PC-9 (cell line): ENCODE measurements around the gene KIF21A. TPM values are rescaled to one million over a fixed set of nuclear protein-coding genes. Genes with fewer than 3 reads are reported as not detected.

Experiments
- BruUV-seq: library from RNA; stranded (reverse); fragments of 400-500 nt; replicated peaks from 2 replicates; lab custom pipeline; 2021; lab: Mats Ljungman, UMichigan
- CTCF ChIA-PET: fragments of 300-600 bp; sonication (Branson Sonifier 250); formaldehyde crosslinking; loops from one replicate; lab custom pipeline; 2022; ENCODE audit warnings: antibody characterized with exemption; lab: Charles Lee
- POLR2A ChIA-PET: fragments of 300-600 bp; sonication (Branson Sonifier 250); formaldehyde crosslinking; loops from one replicate; lab custom pipeline; 2022; ENCODE audit warnings: antibody characterized with exemption; ENCODE audit not compliant: unreplicated experiment; lab: Charles Lee
- DNase-seq, 2 experiments: peaks; one replicate each; pipeline versions ENCODE4 v3.0.0 to v3.0.0-alpha.2; 2015 to 2022; ENCODE audit warnings: mixed read lengths in 1 of 2
- H2AFZ ChIP-seq: fragments of 200-600 bp; sonication (generic); 2 replicates; pipeline ENCODE4 v1.8.1; 2017; ENCODE audit warnings: antibody characterized with exemption
- H3F3A ChIP-seq: fragments of 200-600 bp; sonication (generic); 2 replicates; pipeline ENCODE4 v1.8.1; 2017; ENCODE audit warnings: antibody characterized with exemption, mild to moderate bottlenecking, low read depth; ENCODE audit not compliant: insufficient read depth
- H3K27ac ChIP-seq: fragments of 200-600 bp; sonication (generic); 2 replicates; pipeline ENCODE4 v1.6.1; 2016; ENCODE audit warnings: mixed run types
- H3K27me3 ChIP-seq: fragments of 200-600 bp; sonication (generic); 2 replicates; pipeline ENCODE4 v1.6.1; 2016; ENCODE audit warnings: low read depth, mixed run types; ENCODE audit not compliant: insufficient read depth
- H3K36me3 ChIP-seq: fragments of 200-600 bp; sonication (generic); 2 replicates; pipeline ENCODE4 v1.6.1; 2016; ENCODE audit warnings: low read depth, mixed run types
- H3K4me1 ChIP-seq: fragments of 200-600 bp; sonication (generic); replicated peaks from 2 replicates; pipeline ENCODE4 v1.6.1; 2016; ENCODE audit warnings: mixed run types; ENCODE audit not compliant: insufficient read depth
- H3K4me2 ChIP-seq: fragments of 200-600 bp; sonication (generic); 2 replicates; pipeline ENCODE4 v1.6.1; 2017; ENCODE audit warnings: mixed run types
- H3K4me3 ChIP-seq: fragments of 200-600 bp; sonication (generic); 2 replicates; pipeline ENCODE4 v1.6.1; 2016; ENCODE audit warnings: mixed run types
- H3K79me2 ChIP-seq: fragments of 200-600 bp; sonication (generic); 2 replicates; pipeline ENCODE4 v1.6.1; 2017; ENCODE audit warnings: low read depth, mixed run types
- H3K9me2 ChIP-seq: fragments of 200-600 bp; sonication (generic); 2 replicates; pipeline ENCODE4 v1.8.1; 2017; ENCODE audit warnings: mild to moderate bottlenecking; ENCODE audit not compliant: insufficient read depth
- H3K9me3 ChIP-seq: fragments of 200-600 bp; sonication (generic); 2 replicates; pipeline ENCODE4 v1.8.1; 2016; ENCODE audit warnings: low read depth; ENCODE audit not compliant: insufficient read depth
- H4K20me1 ChIP-seq: fragments of 200-600 bp; sonication (generic); 2 replicates; pipeline ENCODE4 v1.8.1; 2017; ENCODE audit not compliant: insufficient read depth
- CTCF ChIP-seq: fragments of 200-600 bp; sonication (generic); conservative IDR thresholded peaks from 2 replicates; pipeline ENCODE4 v1.6.1; 2017; ENCODE audit warnings: mixed run types, antibody characterized with exemption, mild to moderate bottlenecking, moderate library complexity
- EZH2 ChIP-seq: fragments of 200-600 bp; sonication (generic); IDR thresholded peaks from 2 replicates; pipeline ENCODE4 v1.8.0; 2017; ENCODE audit warnings: antibody characterized with exemption, low read depth
- intact Hi-C: fragments of 100-400 bp; cut with micrococcal nuclease; formaldehyde crosslinking; loops from one replicate; pipeline ENCODE4 v1.10.0; 2022; ENCODE audit not compliant: unreplicated experiment
- total RNA-seq: library from RNA; stranded (reverse); gene quantifications from 2 replicates; pipeline ENCODE4 v1.2.3, GENCODE V29; 2021

Gene KIF21A
- total RNA-seq, 1 experiment from 2014 or later = 13.6 TPM

GRCh38 chr12:39352471-39353017 lies 90.4 kb downstream of the KIF21A start:
- no peaks in the 10 kb centered on the region for H3K9me2 ChIP-seq
- TF ChIP-seq CTCF (no peak), EZH2 (no peak)
- no peaks in the 10 kb centered on the region for H3K9me3 ChIP-seq
- H3K79me2 ChIP-seq = no peaks in the 10 kb centered on the region
- no peaks in the 10 kb centered on the region for H3F3A ChIP-seq
- H3K4me1 ChIP-seq = no peaks in the 10 kb centered on the region
- no peak overlapping the region for H3K27ac ChIP-seq
- no peaks in the 10 kb centered on the region for H3K27me3 ChIP-seq
- ChIA-PET POLR2A (no interaction called here), CTCF (no interaction called here)
- BruUV-seq = no TSS peak
- H3K4me2 ChIP-seq = no peak overlapping the region
- H3K36me3 ChIP-seq = 0 out of 2 replicates have a peak, but pooled peaks cover 8% of the 10 kb centered on the region
- H3K4me3 ChIP-seq = no peak overlapping the region
- no peak for DNase-seq
- no peaks in the 10 kb centered on the region for H4K20me1 ChIP-seq
- intact Hi-C loops = no loop called here
- no peak overlapping the region for H2AFZ ChIP-seq

- ChIA-PET POLR2A (interaction anchor here (0.5 kb wide), 1 partner anchor 245 kb away, joined by 6 read pairs; no protein-coding TSS in a partner anchor), CTCF (no interaction called here)
- Histone ChIP-seq H4K20me1 (no peaks in the 10 kb centered on the region), H3K9me3 (no peaks in the 10 kb centered on the region), H3K27ac (no peak overlapping the region), H3K9me2 (no peaks in the 10 kb centered on the region), H3K36me3 (0 out of 2 replicates have a peak, but pooled peaks cover 5% of the 10 kb centered on the region), H3K4me2 (no peak overlapping the region), H3K4me3 (no peak overlapping the region), H2AFZ (no peak overlapping the region), H3K79me2 (no peaks in the 10 kb centered on the region), H3K4me1 (no peaks in the 10 kb centered on the region), H3F3A (no peaks in the 10 kb centered on the region), H3K27me3 (no peaks in the 10 kb centered on the region)
- TF ChIP-seq EZH2 = no peak
- no peak for TF ChIP-seq CTCF
- intact Hi-C loops = no loop called here
- no TSS peak for BruUV-seq
- no peak for DNase-seq
Observed at GRCh38 chr12:39351153-39351552, 91.8 kb downstream of the KIF21A start.

- POLR2A ChIA-PET = no interaction called here
- 0 out of 2 replicates have a peak, but pooled peaks cover 4% of the 10 kb centered on the region for H3K36me3 ChIP-seq
- intact Hi-C loops = no loop called here
Observed at GRCh38 chr12:39348941-39349626, 93.8 kb downstream of the KIF21A start.

More at GRCh38 chr12:39348941-39349626, 93.8 kb downstream of the KIF21A start:
- no peak for DNase-seq
- no peaks in the 10 kb centered on the region for H4K20me1 ChIP-seq
- TF ChIP-seq CTCF (no peak), EZH2 (no peak)
- no peak overlapping the region for H3K4me3 ChIP-seq
- no peaks in the 10 kb centered on the region for H3K79me2 ChIP-seq
- H3K9me3 ChIP-seq = no peaks in the 10 kb centered on the region
- H3K9me2 ChIP-seq = no peaks in the 10 kb centered on the region
- H3F3A ChIP-seq = no peaks in the 10 kb centered on the region
- no peak overlapping the region for H2AFZ ChIP-seq
- H3K27ac ChIP-seq = no peak overlapping the region
- BruUV-seq = no TSS peak
- CTCF ChIA-PET = interaction anchor here (0.7 kb wide), 2 partner anchors 9 to 62 kb away, joined by 3 to 4 read pairs; no protein-coding TSS in a partner anchor
- no peak overlapping the region for H3K4me2 ChIP-seq
- H3K4me1 ChIP-seq = no peaks in the 10 kb centered on the region
- H3K27me3 ChIP-seq = no peaks in the 10 kb centered on the region
